HG02981 (cell line): ENCODE data around the gene BEX3.
A peak's percentile ranks its signal among the peaks of the same experiment; 100 is the strongest.
"Not testable (repeated sequence)": the region's sequence is repeated elsewhere in the genome, so short reads cannot be mapped to it uniquely, and the experiment has no call there.

ENCODE experiments used
- ATAC-seq: cut with Tn5 transposase; IDR thresholded peaks from one replicate; pipeline ENCODE4 v1.9.1; 2021; ENCODE audit warnings: mild to moderate bottlenecking, moderate library complexity; ENCODE audit not compliant: unreplicated experiment

BEX3 gene

DNA sequence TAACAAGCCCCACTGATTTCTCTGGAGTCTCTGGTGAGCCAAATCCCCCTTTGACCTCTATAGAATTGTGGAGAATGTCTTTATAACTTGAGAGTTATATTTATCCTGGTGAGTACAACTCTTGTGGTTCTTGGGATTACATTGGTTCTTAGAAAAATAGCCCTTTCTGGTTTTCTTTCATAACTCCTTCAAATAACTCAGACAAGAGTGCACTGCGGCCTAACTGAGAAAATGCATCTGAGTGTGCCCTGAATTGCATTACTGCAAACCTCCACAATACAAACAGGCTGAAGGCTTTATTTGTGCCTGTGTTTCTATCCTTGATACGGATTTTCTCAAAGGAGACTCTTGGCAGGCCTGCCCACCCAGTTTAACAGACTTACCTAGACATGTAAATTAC lies 2.7 kb downstream of the BEX3 start:
- no peak for ATAC-seq

DNA sequence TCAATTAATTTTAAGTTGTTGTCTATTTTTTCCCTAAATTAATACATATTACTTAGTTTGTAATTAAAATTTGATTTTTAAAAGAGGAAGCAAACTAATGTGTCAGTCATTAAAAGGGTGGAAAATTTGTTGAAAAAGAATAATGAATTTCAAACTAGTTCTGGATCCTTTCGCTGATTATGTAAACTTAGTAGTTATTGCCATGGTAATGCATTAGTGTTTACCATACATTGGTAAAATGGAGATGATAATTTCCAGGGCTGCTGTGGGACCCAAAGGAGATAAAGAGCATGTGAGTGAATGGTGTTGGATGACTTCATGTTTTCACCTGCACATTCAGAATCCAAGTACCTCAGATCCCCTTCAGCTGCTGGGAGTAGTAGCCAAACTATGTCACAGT lies 6.5 kb downstream of the BEX3 start:
- no peak for ATAC-seq

DNA sequence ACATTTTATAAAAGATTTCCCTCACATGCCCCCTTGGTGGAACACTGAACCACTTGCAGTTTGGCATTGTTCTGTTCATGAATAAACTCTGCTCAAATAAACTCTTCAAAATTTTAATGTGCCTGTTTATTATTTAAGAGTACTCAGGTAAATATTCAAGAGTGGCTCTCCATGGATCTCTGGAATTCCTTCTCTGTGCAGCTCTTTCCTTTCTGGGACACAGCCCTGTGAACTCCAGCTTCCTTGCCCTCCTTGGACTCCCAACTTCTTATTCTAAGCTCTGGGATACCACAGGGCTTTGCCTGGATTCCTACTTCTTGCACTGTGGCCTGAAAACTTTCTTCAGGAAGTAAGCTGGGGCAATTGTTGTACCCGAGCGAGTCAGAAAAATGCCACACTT lies 8.3 kb downstream of the BEX3 start:
- ATAC-seq = no peak

DNA sequence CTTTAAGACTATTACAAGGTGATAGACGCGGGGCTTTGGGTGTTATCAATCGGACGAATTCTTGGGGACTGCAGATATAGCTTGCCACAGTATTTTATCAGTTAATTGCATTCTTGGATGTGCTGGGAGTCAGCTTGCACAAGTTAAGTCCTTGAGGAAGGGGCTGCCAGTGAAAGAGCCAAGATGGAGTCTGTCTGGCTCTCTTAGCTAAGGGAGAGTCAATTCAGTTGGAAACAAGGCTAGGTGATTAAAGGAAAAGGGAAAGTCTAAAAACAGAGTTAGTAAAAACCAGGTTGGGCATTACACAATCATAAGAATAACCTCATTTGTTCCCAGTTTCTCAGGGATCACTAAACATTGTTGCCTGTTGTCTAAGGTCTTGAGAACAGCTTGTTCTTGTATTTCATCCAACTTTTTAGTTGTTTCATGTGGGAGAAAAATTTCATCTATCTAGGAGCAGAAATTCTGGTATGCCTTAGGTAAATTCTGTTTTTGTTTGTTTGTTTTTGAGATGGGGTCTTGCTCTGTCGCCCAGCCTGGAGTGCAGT lies 9.0 kb downstream of the BEX3 start:
- not testable (repeated sequence) for ATAC-seq

DNA sequence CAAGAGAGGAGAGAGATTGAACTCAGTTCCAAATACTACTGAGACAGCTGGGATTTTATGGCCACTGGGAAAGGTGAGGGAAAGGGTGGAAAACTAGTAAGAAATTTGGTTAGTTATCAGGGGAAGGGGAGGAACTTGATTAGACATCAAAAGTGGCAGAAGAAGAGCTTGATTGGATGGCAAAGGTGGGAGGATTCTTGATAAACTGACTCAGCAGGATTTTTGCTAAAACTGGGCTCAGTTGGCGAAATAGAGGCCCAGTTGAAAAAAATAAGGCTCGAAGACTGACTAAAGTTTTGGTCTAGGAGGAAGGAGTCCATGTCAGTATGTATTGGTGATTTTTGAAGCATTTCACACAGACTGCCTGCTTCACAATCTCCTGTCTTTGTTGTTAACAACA lies 10.0 kb downstream of the BEX3 start:
- no peak for ATAC-seq

DNA sequence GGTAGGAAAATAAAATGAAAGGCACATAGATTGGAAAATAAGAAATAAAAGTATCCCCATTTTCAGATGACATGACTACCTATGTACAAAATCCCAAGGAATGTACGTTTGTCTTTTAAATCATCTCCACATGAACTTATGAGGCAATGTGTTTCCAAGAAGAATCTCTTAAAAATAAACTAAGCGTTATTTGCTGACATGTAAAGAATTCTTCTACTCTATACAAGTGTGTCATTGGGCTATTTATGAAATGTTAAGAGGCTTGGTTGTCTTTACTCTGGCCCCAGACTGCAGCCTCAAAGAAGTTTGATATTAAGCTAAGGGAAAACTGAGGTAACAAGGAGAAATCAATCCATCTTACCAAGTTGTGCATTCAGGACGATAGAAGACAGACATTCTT lies 17.1 kb downstream of the BEX3 start:
- ATAC-seq = no peak

DNA sequence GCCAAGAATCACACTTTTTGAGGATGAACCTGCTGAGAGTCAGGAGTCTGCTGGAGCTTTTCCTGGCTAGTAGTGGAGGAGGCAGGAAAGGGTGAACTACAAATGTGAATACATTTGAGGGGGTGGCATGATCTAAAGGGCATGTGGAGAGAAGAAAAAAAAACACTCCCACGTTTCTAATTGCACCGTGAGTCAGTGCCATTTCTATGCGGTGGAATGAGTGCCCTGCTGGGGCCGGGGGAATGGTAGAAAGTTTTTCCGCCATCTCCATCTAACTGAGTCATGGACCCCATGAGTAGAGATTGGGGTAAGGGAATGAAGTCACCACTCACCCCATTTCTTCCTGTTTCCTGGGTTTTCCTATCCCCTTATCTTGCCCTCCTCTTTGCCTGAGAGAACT lies 19.8 kb downstream of the BEX3 start:
- no peak for ATAC-seq

DNA sequence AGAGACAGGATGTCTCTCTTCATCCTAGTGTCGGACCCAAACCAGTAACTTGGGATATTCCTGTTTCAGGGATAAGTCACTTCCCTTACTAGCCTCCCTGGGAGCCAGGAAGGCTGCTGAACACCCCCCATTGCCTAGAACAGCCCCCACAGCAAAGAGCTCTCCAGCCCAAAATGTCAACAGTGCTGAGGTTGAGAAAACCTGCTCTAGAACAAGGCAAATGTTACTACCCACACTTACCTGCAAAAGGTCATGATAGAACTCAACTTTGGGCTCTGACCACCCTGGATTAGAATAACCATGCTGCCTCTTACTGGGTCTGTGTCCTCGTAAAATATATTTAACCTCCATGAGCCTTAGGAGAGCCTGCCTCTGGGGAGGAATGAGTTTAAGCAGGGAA lies 20.3 kb downstream of the BEX3 start:
- no peak for ATAC-seq

DNA sequence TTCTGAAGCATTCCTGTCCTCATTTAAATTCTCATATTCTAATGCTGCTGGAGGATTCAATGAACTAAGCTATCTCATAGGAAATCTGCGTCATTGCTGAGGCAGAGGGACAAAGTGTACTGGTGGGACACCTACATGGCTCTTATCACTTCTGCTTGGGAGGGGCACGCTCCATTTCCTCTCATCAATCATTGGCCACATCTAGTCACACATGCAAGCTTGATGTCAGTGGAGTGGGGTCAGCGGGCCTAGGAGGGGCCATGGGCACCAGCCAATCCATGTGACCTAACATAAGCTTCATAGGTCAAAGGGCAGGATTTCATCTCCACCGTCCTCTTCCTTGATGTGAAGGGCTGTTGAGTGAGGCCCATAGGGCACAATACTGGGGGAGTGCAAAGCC lies 21.4 kb downstream of the BEX3 start:
- no peak for ATAC-seq

DNA sequence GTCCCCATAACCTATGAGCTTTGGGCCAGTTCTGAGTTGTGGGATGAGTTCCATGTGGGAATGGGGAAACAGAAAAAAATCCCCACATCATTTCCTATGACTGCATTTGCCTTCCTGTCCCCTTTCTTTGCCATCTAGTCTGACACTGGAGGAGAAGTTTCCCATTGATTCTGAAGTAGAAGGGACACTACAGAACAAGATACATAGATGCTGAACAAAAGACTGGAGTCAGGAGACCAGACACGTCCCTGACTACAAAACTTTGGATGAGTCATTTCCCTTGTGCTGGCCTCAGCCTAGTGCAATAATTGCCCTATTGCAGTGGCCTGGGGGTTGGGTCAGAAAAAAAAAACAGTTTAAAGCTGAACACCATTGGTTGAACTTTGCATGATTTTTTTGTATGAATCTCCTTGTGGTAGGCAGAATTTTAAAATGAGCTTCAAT lies 22.1 kb downstream of the BEX3 start:
- no peak for ATAC-seq

GRCh38 chrX:103399744-103400143 lies 23.4 kb downstream of the BEX3 start:
- no peak for ATAC-seq

DNA sequence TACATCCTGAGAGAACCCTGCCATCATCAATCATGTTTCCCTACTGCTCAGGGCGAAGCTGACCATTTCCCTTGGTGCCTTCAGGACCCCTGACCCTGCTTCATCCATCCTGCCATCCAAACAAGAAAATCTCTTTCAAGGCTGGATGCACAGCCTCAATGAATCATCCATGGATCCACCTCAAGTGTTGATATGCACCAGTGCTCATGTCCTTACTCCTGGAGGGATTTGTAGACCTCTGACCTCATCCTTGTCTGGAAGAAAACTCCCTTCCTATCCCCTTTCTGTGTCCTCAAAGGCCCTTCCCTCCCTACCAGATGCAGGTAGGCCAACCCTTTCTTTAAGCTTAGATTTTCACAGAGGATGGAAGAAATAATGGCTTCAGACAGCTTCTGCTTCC lies 24.6 kb downstream of the BEX3 start:
- no peak for ATAC-seq

DNA sequence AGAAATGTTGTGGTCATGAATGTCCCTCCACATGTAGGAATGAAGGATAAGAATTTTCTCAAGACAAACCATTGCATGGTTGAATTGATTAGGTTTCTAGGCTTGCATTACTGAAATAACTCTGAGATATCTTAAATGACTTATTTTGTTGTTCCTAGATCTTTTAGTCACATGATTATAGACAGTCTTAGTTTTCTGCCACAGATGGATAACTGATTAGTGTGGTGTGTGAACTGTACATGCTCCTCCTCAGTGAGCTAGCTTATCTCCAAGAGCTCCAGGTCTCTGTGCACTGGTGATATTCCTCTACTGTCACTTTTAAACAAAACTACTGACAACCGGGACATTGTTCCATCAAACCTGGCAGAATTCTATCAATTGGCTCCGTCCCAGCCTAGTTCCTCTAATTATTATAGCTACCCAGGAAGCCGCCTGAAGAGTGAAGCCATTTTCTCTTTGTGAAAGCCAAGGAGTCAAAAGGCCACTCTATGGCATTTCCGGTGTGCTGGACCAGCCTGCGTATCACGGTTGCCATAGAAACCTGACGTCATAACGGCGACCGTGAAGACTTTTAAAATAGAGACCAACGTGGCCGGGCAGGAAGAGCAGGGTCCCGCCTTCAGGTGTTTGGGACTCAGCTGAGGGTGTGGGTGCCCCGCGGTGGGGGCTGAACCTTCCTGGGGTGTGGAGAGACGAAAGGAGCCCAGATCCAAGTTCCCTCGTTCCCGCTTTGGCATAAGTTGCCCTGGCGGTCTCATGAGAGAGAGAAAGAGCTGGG lies 28.1 kb downstream of the BEX3 start:
- ATAC-seq = peak; percentile 98

GRCh38 chrX:103405009-103405333 lies 28.6 kb downstream of the BEX3 start:
- ATAC-seq = peak; percentile 9

- no peak for ATAC-seq
Measured at GRCh38 chrX:103406256-103406655, 29.9 kb downstream of the BEX3 start.

- ATAC-seq = no peak
Measured at GRCh38 chrX:103407776-103408175, 31.4 kb downstream of the BEX3 start.

- not testable (repeated sequence) for ATAC-seq
Measured at GRCh38 chrX:103411721-103412120, 35.4 kb downstream of the BEX3 start.

- no peak for ATAC-seq
Measured at GRCh38 chrX:103413705-103414387, 37.5 kb downstream of the BEX3 start.

DNA sequence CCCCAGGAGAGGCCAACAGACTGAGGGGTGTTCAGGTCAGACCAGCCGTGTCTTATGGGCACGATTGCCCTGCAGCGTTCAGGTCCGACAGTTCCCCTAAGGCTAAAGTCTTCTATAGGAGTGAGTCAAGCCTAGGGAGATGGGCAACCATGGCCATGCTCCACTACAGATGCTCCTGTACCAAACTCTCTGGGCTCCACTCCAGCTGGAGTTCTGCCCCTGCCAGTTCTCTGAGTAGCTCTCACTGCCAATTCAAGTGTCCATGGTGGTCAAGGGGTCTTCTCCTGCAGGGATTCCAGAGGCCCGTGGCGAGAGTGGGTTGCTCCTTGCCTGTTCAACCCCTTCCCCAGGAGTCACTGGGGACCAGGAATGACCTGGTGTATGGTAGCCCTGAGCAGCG lies 38.2 kb downstream of the BEX3 start:
- no peak for ATAC-seq

DNA sequence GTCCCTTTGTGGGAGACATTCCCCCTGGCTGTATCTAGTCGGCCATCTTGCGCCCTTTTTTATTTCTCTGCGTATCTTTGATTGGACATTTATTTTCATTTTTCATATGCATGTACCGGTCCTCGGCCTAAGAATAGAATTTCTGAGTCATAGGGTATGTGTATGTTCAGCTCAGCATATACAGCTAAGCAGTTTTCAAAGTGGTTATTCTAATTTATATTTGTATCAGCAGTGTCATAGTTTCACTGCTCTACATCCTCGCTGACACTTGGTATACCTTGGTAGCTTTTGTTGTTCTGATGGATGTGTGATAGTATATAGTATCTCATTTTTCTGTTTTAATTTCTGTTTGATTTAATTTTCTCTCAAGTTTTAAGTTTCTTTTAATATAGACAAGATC lies 38.7 kb downstream of the BEX3 start:
- no peak for ATAC-seq

DNA sequence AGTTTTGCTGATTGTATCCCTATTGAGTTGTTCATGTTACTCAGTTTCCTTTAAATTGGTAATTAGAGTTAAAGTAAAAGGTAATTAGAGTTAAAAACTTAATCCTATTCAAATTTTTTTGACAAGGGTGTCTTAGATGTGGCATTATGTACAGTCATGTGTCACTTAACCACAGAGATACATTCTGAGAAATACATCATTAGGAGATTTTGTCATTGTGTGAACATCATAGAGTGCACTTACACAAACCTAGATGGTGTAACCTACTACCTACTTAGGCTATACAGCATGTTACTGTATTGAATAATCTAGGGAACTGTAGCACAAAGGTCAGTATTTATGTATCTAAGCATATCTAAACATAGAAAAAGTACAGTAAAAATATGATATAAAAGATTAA lies 39.2 kb downstream of the BEX3 start:
- no peak for ATAC-seq

DNA sequence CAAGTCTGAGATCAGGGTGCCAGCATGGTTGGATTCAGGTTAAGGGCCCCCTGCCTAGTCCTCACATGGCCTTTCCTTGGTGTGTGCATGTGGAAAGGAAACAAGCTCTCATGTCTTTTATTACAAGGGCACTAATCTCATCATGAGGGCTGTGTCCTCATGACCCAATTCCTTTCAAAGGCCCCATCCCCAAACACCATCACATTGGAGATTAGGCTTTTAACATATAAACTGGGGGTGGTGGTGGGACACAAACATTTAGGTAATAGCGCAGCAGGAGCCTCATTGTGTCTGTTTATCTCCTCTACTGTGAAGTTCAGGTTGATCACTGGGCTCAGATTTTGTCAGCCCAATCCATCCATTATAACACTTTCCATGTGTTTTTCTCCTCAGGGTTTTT lies 41.0 kb downstream of the BEX3 start:
- no peak for ATAC-seq
